ENCODE data around the gene RARB.

GRCh38 chr3:25604107-25604805 is 176.2 kb downstream of the RARB start:
- no peak for TF ChIP-seq CTCF (IDR thresholded peaks at IDR 0.05)
- TF ChIP-seq POLR2A (IDR thresholded peaks at IDR 0.05): no peak
